ENCODE measurements around the gene IL13RA1.
"Not testable (repeated sequence)": the region's sequence is repeated elsewhere in the genome, so short reads cannot be mapped to it uniquely, and the experiment has no call there.

The IL13RA1 gene

GRCh38 chrX:118780509-118780908 is 53.1 kb downstream of the IL13RA1 start:
- DNase-seq (ENCODE audit: low spot score), result no peak

GRCh38 chrX:118780911-118781310 is 53.5 kb downstream of the IL13RA1 start:
- DNase-seq (ENCODE audit: low spot score), result no peak

GRCh38 chrX:118795528-118796280 is 68.3 kb downstream of the IL13RA1 start:
- DNase-seq (ENCODE audit: low spot score), result no peak

- DNase-seq (ENCODE audit: low spot score), result no peak
Measured at GRCh38 chrX:118802857-118803256, 75.5 kb downstream of the IL13RA1 start.

DNA sequence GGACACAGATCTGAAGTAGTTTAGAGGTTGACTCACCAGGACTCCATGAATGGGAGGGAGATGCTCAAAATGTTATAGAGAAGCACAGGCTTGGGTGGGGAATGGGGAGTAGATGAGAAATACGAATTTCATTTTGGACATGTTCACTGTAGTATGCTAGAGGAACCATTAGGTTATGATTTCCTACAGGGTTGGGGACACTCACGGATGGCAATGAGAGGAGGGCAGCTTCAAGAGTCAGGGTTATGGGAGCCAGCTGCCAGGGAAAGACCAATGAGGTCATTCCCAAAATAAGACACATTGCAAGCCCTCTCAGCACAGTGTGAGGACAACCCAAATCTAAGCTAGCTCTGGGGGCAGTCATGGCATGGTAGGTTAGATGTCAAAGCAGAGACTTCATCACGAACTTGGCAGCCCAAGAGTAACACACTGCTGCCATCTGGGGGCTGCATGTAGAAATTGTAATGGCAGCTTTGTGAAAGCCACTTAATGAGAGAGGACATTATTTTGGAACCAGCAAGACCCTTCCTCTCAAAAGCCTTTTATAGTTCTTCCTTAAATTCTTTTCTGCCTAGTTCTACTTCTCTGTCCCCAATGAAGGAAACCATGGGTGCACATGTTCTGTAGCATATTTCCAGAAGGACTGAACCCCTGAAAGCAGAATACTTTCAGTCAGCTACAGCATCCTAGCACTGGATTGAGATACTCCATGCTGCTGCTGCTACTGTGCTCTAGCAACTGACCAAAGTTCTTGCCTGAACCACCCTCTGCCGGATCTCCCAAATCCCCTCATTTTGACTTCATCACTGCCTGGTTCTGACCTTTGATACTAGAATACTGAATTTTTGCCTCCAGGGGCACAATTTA is 80.0 kb downstream of the IL13RA1 start:
- DNase-seq (ENCODE audit: low spot score), result peak; percentile 67

DNA sequence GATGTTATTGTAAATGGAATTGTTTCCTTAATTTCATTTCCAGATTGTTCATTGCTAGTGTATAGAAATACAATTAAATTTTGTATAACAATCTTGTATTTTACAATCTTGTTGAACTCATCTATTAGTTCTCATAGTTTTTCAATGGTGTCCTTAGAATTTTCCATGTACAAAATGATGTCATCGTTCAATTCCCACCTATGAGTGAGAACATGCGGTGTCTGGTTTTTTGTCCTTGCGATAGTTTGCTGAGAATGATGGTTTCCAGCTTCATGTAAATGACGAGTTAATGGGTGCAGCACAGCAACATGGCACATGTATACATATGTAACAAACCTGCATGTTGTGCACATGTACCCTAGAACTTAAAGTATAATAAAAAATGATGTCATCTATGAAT is 89.9 kb downstream of the IL13RA1 start:
- not testable (repeated sequence) for DNase-seq (ENCODE audit: low spot score)

GRCh38 chrX:118823263-118824172 is 96.1 kb downstream of the IL13RA1 start, which contains the start of gene ZCCHC12:
Gene ZCCHC12 (plus strand): TSS chrX:118823824. CDS start chrX:118825245, 1,421 bp downstream.
- no peak for DNase-seq (ENCODE audit: low spot score)

DNA sequence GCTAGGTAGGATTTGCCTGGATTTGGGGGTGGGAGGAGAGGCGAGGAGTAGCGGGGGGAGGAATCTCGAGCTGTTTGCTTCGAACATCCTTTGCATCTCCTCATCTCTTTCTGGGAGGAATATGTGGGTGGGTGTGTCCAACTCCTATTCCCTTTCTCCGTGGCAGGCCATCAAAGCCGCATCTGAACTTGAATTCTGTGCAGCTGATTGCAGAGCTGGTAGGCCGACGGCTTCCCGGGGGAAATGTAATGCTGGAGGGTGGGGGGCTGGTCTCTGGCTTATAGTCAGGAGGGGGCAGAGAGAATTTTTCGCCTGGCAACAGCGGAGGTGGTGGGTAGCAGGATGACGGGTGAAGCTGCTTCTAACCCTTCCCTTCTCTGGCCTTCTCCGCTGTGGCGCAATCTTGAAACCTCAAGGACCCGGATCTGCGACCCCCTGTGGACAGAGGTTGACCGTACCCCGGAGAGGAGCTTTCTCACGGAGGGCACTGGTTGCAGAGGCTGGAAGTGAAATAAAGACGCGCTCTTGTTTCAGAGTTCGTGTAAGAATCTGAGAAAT is 96.8 kb downstream of the IL13RA1 start:
- DNase-seq (ENCODE audit: low spot score), result no peak

DNA sequence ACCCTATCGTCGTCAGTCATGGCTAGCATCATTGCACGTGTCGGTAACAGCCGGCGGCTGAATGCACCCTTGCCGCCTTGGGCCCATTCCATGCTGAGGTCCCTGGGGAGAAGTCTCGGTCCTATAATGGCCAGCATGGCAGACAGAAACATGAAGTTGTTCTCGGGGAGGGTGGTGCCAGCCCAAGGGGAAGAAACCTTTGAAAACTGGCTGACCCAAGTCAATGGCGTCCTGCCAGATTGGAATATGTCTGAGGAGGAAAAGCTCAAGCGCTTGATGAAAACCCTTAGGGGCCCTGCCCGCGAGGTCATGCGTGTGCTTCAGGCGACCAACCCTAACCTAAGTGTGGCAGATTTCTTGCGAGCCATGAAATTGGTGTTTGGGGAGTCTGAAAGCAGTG is 97.8 kb downstream of the IL13RA1 start:
- DNase-seq (ENCODE audit: low spot score), result no peak

DNA sequence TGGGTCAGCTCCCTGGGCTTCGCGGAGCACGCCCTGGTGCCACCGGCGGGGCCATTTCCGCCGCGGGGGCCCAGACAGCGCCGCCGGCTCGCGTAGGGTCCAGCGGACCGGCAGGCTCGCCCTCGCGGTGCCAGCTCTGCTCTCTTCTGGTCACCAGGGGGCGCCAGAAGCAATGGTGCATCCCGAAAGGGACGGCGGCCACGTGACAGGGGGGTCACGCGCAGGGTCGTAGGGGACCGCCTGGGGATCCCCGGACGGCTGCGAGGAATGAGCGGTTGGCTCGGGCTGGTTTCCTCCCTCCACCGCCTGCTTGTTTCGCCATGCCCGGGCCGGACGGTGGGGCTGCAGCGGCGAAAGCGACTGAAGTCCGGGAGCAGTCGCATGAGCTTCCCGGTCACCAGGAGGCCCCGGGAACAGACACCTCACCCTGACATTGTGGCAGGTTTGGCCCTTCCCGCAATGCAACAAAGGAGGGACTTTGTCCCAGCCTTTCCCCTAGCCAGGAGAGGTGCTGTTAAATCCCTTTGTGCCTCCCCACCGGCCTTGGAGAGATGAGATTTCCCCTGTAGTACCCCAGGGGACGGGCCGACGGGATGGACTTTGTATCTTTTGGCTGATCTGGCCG is 112.0 kb downstream of the IL13RA1 start:
- no peak for DNase-seq (ENCODE audit: low spot score)
